ENCODE results near the gene KMT2E.
"Not testable (repeated sequence)": the region's sequence is repeated elsewhere in the genome, so short reads cannot be mapped to it uniquely, and the experiment has no call there.

KMT2E gene

GRCh38 chr7:105044449-105045070 is 30.6 kb downstream of the KMT2E start:
- Histone ChIP-seq H3K27ac (no peak overlapping the region), H3K9me3 (no peaks in the 10 kb centered on the region), H3K4me1 (ENCODE audit: control insufficient read depth in 1 of 2, insufficient read depth in 1 of 2, low read depth in 1 of 2, low read length in 1 of 2) (no peaks in the 10 kb centered on the region), H3K36me3 (peaks cover 74% of the 10 kb centered on the region), H3K4me3 (ENCODE audit: low read depth in 1 of 2, low read length in 1 of 2) (no peak overlapping the region), H3K27me3 (no peaks in the 10 kb centered on the region)
- TF ChIP-seq CTCF (IDR thresholded peaks at IDR 0.05): no peak

DNA sequence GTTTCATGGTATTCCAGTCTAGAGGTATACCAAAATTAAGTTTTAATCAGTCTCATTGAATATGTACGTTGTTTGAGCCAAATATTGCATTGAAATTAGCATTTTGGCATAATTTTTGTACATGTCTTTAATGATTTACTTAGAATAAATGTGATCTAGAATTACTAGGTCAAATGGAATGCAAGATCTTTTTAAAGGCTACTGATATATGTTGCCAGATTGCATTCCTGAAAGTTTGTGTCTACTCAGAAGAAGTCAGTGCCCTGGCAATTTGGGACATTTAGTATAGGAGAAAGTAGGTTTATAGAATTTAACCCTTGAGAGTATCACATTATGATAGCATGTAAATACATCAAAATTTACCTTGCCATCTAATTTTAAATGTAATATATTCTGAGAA is 32.4 kb downstream of the KMT2E start:
- Histone ChIP-seq H3K4me1 (ENCODE audit: control insufficient read depth in 1 of 2, insufficient read depth in 1 of 2, low read depth in 1 of 2, low read length in 1 of 2) (no peaks in the 10 kb centered on the region), H3K36me3 (peaks cover 78% of the 10 kb centered on the region), H3K27ac (no peak overlapping the region), H3K4me3 (ENCODE audit: low read depth in 1 of 2, low read length in 1 of 2) (no peak overlapping the region), H3K27me3 (no peaks in the 10 kb centered on the region), H3K9me3 (no peaks in the 10 kb centered on the region)
- no peak for TF ChIP-seq CTCF (IDR thresholded peaks at IDR 0.05)

DNA sequence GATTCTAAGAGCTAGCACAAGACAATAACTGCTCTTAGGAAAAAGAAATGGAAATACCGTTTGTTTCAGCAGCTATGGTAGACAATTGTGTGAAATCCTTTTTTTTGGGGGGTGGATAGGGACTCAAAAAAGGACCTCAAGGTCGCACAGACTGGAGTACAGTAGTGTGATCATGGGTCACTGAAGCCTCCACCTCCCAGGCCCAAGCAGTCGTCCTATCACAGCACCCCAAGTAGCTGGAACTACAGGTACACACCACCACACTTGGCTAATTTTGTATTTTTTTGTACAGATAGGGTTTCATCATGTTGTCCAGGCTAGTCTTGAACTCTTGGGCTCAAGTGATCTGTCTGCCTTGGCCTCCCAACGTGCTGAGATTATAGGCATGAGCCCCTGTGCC is 33.9 kb downstream of the KMT2E start:
- H3K36me3 ChIP-seq: peaks cover 69% of the 10 kb centered on the region
- no peak overlapping the region for H3K27ac ChIP-seq
- no peaks in the 10 kb centered on the region for H3K4me1 ChIP-seq (ENCODE audit: control insufficient read depth in 1 of 2, insufficient read depth in 1 of 2, low read depth in 1 of 2, low read length in 1 of 2)
- no peaks in the 10 kb centered on the region for H3K27me3 ChIP-seq
- no peaks in the 10 kb centered on the region for H3K9me3 ChIP-seq
- H3K4me3 ChIP-seq (ENCODE audit: low read depth in 1 of 2, low read length in 1 of 2): no peak overlapping the region
- TF ChIP-seq CTCF (IDR thresholded peaks at IDR 0.05): no peak

GRCh38 chr7:105050493-105050892 is 36.5 kb downstream of the KMT2E start:
- H3K36me3 ChIP-seq: peaks cover 51% of the 10 kb centered on the region
- no peak for TF ChIP-seq CTCF (IDR thresholded peaks at IDR 0.05)
- no peaks in the 10 kb centered on the region for H3K4me1 ChIP-seq (ENCODE audit: control insufficient read depth in 1 of 2, insufficient read depth in 1 of 2, low read depth in 1 of 2, low read length in 1 of 2)

DNA sequence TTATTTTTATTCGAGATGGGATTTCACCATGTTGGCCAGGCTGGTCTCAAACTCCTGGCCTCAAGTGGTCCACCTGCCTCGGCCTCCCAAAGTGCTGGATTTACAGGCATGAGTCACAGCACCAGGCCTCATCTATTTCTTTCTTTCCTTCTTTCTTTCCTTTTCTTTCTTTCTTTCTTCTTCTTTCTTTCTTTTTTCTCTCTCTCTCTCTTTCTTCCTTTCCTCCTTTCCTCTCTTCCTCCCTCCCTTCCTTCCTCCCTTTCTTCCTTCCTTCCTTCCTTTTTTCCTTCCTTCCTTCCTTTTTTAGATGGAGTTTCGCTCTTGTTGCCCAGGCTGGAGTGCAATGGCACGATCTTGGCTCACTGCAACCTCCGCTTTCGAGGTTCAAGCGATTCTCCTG is 36.9 kb downstream of the KMT2E start:
- H3K4me1 ChIP-seq (ENCODE audit: control insufficient read depth in 1 of 2, insufficient read depth in 1 of 2, low read depth in 1 of 2, low read length in 1 of 2); H3K27me3 ChIP-seq; H3K9me3 ChIP-seq; H3K27ac ChIP-seq; H3K4me3 ChIP-seq (ENCODE audit: low read depth in 1 of 2, low read length in 1 of 2): not testable (repeated sequence)
- H3K36me3 ChIP-seq: peaks cover 49% of the 10 kb centered on the region

More at GRCh38 chr7:105050493-105050892, 36.5 kb downstream of the KMT2E start:
- Histone ChIP-seq H3K9me3 (no peaks in the 10 kb centered on the region), H3K27ac (peak overlapping the region; percentile 24), H3K4me3 (ENCODE audit: low read depth in 1 of 2, low read length in 1 of 2) (no peak overlapping the region), H3K27me3 (no peaks in the 10 kb centered on the region)

- no peaks in the 10 kb centered on the region for H3K4me1 ChIP-seq (ENCODE audit: control insufficient read depth in 1 of 2, insufficient read depth in 1 of 2, low read depth in 1 of 2, low read length in 1 of 2)
- H3K9me3 ChIP-seq: no peaks in the 10 kb centered on the region
- no peak overlapping the region for H3K4me3 ChIP-seq (ENCODE audit: low read depth in 1 of 2, low read length in 1 of 2)
- TF ChIP-seq CTCF (IDR thresholded peaks at IDR 0.05): no peak
- H3K27ac ChIP-seq: no peak overlapping the region
- no peaks in the 10 kb centered on the region for H3K27me3 ChIP-seq
- H3K36me3 ChIP-seq: peaks cover 19% of the 10 kb centered on the region
Observed at GRCh38 chr7:105055084-105055483, 41.1 kb downstream of the KMT2E start.

Data from neutrophil (primary cell).